GM20000 (cell line): ENCODE data around the gene KCNK13.
"Not testable (repeated sequence)": the region's sequence is repeated elsewhere in the genome, so short reads cannot be mapped to it uniquely, and the experiment has no call there.

ENCODE experiments used
- DNase-seq: peaks from one replicate; pipeline ENCODE4 v3.0.0; 2012; ENCODE audit warnings: low spot score
- TF ChIP-seq, protein P1 (sequence below): IDR thresholded peaks from 2 replicates; pipeline ENCODE4 v1.5.1; 2012; ENCODE audit warnings: mild to moderate bottlenecking, control low read depth; ENCODE audit errors: extremely low read depth, missing control alignments

KCNK13 gene

DNA sequence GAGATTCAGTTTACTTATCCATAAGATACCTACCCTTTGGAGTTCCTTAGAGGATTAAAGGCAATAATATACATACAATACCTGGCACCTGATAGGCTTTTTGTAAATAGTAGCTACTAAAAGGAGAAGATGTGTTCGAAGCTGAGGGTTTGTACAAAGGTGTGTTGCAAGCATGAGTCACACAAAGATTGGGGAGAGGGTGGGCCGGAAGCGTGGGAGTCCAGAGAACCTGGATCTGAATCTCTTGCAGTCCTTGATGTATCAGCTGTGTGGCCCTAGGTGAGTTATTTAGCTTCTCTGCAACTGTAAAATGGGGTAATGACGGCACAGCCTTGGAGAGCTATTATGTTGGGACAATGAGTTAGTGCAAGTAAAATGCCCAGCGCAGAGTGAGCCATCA, 132.9 kb downstream of the KCNK13 start:
- TF ChIP-seq, protein P1, sequence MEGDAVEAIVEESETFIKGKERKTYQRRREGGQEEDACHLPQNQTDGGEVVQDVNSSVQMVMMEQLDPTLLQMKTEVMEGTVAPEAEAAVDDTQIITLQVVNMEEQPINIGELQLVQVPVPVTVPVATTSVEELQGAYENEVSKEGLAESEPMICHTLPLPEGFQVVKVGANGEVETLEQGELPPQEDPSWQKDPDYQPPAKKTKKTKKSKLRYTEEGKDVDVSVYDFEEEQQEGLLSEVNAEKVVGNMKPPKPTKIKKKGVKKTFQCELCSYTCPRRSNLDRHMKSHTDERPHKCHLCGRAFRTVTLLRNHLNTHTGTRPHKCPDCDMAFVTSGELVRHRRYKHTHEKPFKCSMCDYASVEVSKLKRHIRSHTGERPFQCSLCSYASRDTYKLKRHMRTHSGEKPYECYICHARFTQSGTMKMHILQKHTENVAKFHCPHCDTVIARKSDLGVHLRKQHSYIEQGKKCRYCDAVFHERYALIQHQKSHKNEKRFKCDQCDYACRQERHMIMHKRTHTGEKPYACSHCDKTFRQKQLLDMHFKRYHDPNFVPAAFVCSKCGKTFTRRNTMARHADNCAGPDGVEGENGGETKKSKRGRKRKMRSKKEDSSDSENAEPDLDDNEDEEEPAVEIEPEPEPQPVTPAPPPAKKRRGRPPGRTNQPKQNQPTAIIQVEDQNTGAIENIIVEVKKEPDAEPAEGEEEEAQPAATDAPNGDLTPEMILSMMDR = no peak
- no peak for DNase-seq

DNA sequence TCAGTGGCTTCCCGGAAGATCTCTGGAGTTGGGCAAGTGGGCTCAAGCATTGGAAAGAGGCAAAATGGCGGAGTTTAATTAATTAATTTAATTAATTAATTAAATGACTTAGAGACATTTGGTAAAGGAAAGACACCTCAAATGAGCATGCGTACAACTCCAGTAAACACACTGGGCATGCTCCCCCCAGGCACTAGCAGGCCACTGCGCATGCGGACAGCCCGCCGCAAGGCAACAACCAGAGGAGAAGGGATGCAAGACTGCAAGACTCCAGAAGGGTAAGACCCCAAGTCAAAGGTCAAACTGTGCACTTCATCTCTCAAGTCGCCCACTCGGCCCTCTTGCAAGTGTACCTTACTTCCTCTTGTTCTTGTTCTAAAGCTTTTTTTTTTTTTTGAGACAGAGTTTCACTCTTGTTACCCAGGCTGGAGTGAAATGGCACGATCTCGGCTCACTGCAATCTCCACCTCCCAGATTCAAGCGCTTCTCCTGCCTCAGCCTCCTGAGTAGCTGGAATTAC, 136.8 kb downstream of the KCNK13 start:
- TF ChIP-seq, protein P1 = no peak
- DNase-seq = no peak

DNA sequence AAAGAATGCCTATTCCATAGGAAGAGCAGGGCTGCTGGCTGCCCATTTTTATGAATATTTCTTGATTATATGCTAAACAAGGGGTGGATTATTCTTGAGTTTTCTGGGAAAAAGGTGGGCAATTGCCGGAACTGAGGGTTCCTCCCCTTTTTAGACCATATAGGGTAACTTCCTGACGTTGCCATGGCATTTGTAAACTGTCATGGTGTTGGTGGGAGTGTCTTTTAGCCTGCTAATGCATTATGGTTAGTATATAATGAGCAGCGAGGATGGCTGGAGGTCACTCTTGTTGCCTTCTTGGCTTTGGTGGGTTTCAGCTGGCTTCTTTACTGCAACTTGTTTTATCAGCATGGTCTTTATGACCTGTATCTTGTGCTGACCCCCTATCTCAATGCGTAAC, 138.8 kb downstream of the KCNK13 start:
- not testable (repeated sequence) for DNase-seq

DNA sequence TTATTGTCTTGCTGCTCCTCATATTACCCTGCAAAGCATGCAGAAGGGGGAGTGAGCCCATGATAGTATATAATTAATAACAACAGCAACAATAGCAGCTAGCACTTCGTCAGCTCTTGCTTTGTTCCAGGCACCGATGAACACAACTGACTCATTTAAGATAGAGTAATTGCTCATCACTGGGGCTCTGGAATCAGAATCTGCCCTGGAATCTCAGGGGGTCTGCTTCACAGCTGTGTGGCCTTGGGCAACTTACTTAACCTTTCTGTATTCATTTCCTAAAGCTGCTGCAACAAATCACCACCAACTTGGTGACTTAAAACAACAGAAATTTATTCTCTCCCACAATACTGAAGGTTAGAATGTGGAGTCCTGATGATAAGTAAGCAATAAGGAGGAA, 139.6 kb downstream of the KCNK13 start:
- TF ChIP-seq, protein P1 = no peak
- DNase-seq = no peak

DNA sequence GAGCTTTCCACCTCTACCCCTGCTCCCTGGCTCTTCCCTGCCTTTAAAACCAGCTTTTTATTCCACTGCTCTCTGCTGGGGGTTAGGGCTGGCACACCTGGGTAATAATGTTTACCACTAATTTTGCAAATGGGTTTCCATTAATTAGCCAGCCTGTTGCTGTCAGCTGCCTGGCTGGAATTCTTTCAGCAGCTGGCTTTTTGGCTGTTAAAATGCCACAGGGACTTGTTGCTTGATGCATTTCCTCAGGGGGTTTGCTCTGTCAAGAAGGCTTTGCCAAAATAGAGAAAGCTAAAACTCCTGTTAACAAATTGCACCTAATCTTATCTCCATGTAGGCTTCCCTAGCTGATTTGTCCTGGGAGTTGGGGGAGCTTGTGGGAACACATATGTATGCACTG, 142.7 kb downstream of the KCNK13 start:
- no peak for DNase-seq
- TF ChIP-seq, protein P1 = no peak

DNA sequence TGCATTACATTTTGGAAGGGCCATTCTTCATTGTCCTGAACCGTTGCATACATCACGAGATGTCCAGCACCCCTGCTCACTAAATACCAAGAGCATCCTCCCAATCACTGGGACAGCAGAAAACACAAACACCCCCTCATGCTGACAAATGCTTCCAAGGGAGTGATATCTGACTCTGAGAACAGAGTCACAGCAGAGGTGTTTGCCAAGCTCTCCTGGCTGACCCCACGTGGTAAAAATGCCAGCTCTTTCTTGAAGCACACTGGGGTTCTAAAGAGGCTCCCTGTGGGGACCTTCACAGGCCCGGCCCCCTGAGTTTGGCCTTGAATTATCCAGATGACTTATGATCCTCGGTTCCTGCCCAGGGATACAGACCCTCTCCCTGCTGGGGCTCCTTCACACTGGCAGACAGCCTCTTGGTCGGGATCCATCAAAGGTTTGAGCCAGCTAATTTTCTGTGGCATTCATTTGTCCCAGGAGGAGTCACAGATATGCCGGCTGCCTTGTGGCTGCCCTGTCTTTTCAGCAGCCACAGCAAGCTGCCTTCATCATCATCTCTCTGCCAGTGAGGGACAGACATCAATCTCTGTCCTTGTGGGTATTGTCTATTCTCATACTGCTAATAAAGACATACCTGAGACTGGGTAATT, 151.4 kb downstream of the KCNK13 start:
- TF ChIP-seq, protein P1 = no peak

DNA sequence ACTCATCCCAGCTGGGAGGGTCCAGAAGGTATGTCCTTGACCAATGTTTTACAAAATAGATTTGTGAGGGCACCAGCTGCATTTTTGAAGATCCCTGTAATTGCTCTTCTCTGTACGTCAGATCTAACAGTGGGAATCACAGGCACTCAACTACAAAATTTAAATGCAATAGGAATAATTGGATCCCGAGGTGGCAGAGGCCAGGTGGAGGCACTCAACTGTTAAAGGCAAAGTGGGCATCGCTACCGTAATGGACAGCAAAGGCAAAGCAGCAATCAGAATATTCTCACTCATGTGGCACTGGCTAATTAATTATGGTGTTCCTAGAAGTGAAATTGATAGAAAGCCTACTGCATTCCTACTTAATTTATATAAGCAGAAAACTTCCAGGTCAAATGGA, 166.7 kb downstream of the KCNK13 start:
- TF ChIP-seq, protein P1 = no peak
- no peak for DNase-seq

More for the DNA sequence above, 151.4 kb downstream of the KCNK13 start:
- DNase-seq = no peak

DNA sequence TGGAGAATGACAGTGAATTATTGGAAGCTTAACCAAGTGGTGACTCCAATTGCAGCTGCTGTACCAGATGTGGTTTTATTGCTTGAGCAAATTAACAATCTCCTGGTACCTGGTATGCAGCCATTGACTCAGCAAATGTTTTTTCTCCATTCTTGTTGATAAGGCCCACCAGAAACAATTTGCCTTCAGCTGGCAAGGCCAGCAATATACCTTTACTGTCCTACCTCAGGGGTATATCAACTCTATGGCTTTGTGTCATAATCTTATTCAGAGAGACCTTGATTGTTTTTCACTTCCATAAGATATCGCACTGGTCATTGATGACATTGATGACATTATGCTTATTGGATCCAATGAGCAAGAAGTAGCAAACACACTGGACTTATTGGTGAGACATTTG, 168.1 kb downstream of the KCNK13 start:
- not testable (repeated sequence) for DNase-seq
